Skeletal muscle satellite cell (primary cell): ENCODE data around the gene ADAM10.

Source experiments
- H3K27me3 ChIP-seq: 2 replicates; pipeline ENCODE4 v1.7.0; 2013; ENCODE audit warnings: low read length; ENCODE audit not compliant: control insufficient read depth, insufficient read depth
- H3K36me3 ChIP-seq: 2 replicates; pipeline ENCODE4 v1.7.0; 2013; ENCODE audit warnings: mild to moderate bottlenecking, control low read depth, low read length; ENCODE audit not compliant: insufficient read depth
- H3K4me1 ChIP-seq: 2 replicates; pipeline ENCODE4 v1.7.0; 2013; ENCODE audit warnings: low read length; ENCODE audit not compliant: control insufficient read depth, insufficient read depth
- H3K4me2 ChIP-seq: 2 replicates; pipeline ENCODE4 v1.7.0; 2013; ENCODE audit warnings: mild to moderate bottlenecking, low read length
- H3K4me3 ChIP-seq: 2 replicates; pipeline ENCODE4 v1.7.0; 2013; ENCODE audit warnings: low read length
- H3K9ac ChIP-seq: 2 replicates; pipeline ENCODE4 v1.7.0; 2013; ENCODE audit warnings: mild to moderate bottlenecking, low read depth, low read length, moderate library complexity
- H3K9me3 ChIP-seq: replicated peaks from 2 replicates; pipeline ENCODE4 v1.7.0; 2013; ENCODE audit warnings: mild to moderate bottlenecking, control low read depth, low read length

Gene ADAM10

DNA sequence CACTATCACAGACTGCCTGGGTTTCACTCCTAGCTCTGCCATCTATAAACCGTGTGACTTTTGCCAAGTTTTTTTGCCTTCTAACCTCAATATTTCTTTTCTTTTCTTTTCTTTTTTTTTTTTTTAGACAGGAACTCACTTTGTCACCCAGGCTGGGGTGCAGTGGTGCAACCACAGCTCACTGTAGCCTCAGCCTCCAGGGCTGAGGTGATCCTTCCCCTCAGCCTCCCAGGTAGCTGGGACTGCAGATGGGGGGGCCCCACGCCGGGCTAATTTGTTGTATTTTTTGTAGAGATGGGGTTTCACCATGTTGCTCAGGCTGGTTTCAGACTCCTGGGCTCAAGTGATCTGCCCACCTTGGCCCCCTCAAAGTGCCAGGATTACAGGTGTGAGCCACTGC, 3.2 kb upstream of the ADAM10 start:
- Histone ChIP-seq H3K4me1 (peaks cover 7% of the 10 kb centered on the region), H3K9me3 (no peaks in the 10 kb centered on the region), H3K4me3 (no peak overlapping the region), H3K4me2 (no peak overlapping the region), H3K27me3 (no peaks in the 10 kb centered on the region), H3K9ac (no peak overlapping the region), H3K36me3 (no peaks in the 10 kb centered on the region)

GRCh38 chr15:58748852-58749531, 515 bp downstream of the ADAM10 start:
- H3K9ac ChIP-seq, result peak overlapping the region; percentile 97
- H3K4me2 ChIP-seq, result peak overlapping the region; percentile 76
- peak overlapping the region; percentile 99 for H3K4me3 ChIP-seq
- no peaks in the 10 kb centered on the region for H3K9me3 ChIP-seq
- H3K27me3 ChIP-seq, result no peaks in the 10 kb centered on the region
- no peaks in the 10 kb centered on the region for H3K36me3 ChIP-seq
- H3K4me1 ChIP-seq, result peaks cover 23% of the 10 kb centered on the region

GRCh38 chr15:58748040-58748851, 1.3 kb downstream of the ADAM10 start:
- H3K36me3 ChIP-seq, result no peaks in the 10 kb centered on the region
- H3K9ac ChIP-seq, result peak overlapping the region; percentile 97
- no peaks in the 10 kb centered on the region for H3K27me3 ChIP-seq
- H3K4me3 ChIP-seq, result peak overlapping the region; percentile 99
- no peaks in the 10 kb centered on the region for H3K9me3 ChIP-seq
- peaks cover 23% of the 10 kb centered on the region for H3K4me1 ChIP-seq
- H3K4me2 ChIP-seq, result peak overlapping the region; percentile 76

GRCh38 chr15:58746174-58746573, 3.3 kb downstream of the ADAM10 start:
- H3K27me3 ChIP-seq, result no peaks in the 10 kb centered on the region
- no peaks in the 10 kb centered on the region for H3K36me3 ChIP-seq
- H3K4me2 ChIP-seq, result peak overlapping the region; percentile 76
- peaks cover 35% of the 10 kb centered on the region for H3K4me1 ChIP-seq
- no peak overlapping the region for H3K4me3 ChIP-seq
- H3K9ac ChIP-seq, result no peak overlapping the region
- no peaks in the 10 kb centered on the region for H3K9me3 ChIP-seq

DNA sequence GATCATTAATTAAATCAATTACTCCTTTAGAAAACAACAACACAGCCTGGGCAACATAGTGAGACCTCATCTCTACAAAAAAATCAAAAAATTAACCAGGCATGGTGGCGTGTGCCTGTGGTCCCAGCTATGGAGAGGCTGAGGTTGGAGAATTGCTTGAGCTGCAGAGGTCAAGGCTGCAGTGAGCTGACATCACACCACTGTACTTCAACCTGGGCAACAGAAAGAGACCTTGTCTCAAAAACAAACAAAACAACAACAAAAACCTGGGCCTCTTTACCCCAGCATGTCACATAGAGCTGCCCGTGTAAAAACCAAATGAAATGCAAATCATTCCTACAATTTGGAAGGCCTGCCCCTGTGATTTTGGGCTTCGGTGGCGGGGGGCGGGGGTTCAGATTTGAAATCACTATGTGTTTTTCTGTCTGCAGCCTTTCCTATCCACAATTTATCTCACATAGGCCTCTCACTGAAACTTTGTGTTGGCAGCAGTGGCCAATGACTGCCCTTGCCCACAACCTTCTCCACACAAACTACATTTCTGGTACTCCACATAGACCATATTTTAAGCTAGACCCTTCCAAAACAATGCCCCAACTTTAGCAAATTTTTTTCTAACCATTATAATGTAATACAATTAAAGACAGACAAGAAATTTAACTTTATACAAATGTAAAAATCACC, 6.5 kb downstream of the ADAM10 start:
- Histone ChIP-seq H3K36me3 (no peaks in the 10 kb centered on the region), H3K9ac (peak overlapping the region; percentile 23), H3K9me3 (no peaks in the 10 kb centered on the region), H3K4me3 (no peak overlapping the region), H3K4me2 (peak overlapping the region; percentile 29), H3K4me1 (peaks cover 37% of the 10 kb centered on the region), H3K27me3 (no peaks in the 10 kb centered on the region)

- H3K4me2 ChIP-seq, result peak overlapping the region; percentile 29
- H3K36me3 ChIP-seq, result no peaks in the 10 kb centered on the region
- H3K9me3 ChIP-seq, result no peaks in the 10 kb centered on the region
- H3K27me3 ChIP-seq, result no peaks in the 10 kb centered on the region
- H3K9ac ChIP-seq, result peak overlapping the region; percentile 23
- H3K4me1 ChIP-seq, result peaks cover 39% of the 10 kb centered on the region
- no peak overlapping the region for H3K4me3 ChIP-seq
Observed at GRCh38 chr15:58742022-58742813, 7.3 kb downstream of the ADAM10 start.

DNA sequence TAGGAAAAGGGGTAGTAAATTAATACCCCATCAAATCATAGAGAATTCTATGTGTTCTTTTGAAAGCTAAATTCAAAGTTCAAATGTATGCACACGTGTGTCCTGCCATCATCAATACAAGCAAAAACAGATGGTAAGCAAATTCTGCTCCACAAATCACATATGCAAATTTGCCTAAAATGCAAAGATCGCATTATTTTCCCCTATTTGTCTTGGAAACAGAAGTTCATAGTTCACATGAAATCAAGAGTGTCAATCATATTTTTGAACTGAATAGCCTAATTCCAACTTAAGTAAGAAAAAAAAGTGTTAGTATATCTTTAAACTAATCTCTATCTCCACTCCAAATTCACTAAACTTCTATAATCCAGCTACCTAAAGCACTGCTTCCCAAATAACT, 8.5 kb downstream of the ADAM10 start:
- Histone ChIP-seq H3K9ac (no peak overlapping the region), H3K36me3 (no peaks in the 10 kb centered on the region), H3K27me3 (no peaks in the 10 kb centered on the region), H3K4me3 (no peak overlapping the region), H3K4me2 (no peak overlapping the region), H3K4me1 (peaks cover 30% of the 10 kb centered on the region), H3K9me3 (no peaks in the 10 kb centered on the region)

- Histone ChIP-seq H3K9ac (no peak overlapping the region), H3K4me3 (no peak overlapping the region), H3K27me3 (no peaks in the 10 kb centered on the region), H3K4me2 (no peak overlapping the region), H3K36me3 (no peaks in the 10 kb centered on the region), H3K9me3 (no peaks in the 10 kb centered on the region), H3K4me1 (peaks cover 27% of the 10 kb centered on the region)
Observed at GRCh38 chr15:58740436-58740835, 9.1 kb downstream of the ADAM10 start.

DNA sequence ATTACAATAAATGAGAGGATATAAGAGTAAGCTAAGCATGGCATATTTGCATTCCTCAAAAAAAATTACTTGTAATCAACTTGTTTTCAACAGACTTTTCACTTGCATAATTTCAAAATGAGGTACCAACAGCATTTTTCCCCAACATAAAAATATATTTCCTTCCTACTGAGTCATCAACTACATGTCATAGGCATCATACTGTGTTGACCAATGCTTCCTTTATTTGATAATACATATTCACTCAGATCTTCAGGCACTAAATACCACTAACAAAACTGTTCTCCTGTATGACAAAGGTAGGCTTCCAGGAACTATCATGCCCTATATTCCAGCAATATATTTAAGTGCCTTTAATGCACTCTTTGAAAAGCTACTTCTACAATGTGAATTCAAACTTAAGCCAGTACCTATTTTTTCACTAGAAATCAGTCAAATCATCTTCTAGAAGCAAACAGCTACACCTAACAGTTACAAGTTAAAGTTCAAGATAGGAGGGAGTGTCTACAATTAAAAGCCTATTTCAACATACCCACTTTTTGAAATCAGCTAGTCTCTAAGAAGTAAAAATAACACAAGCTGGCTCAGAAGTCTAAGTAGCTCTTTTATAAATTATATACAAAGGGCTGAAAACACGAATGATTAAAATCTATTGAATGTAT, 11.3 kb downstream of the ADAM10 start:
- Histone ChIP-seq H3K9ac (no peak overlapping the region), H3K4me1 (peaks cover 27% of the 10 kb centered on the region), H3K4me3 (no peak overlapping the region), H3K27me3 (no peaks in the 10 kb centered on the region), H3K4me2 (no peak overlapping the region), H3K9me3 (no peaks in the 10 kb centered on the region), H3K36me3 (no peaks in the 10 kb centered on the region)

DNA sequence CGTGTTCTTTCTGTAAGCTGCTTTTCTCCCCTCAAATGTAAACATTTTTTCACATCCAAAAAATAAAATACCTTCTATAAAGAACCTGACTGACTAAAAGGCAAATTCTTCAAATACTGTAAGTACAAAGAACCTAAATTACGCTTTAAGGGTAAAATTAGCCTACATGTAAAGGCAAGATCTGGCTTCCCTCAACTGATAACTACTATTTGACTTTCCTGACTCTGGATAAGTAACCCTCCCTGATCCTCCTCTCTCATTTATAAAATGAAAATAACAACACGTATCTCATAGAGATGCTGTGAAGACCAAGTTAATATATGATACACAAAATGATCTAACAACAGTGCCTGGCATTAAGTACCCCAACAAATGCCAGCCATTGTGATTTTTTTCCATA, 12.2 kb downstream of the ADAM10 start:
- Histone ChIP-seq H3K4me1 (peaks cover 21% of the 10 kb centered on the region), H3K27me3 (no peaks in the 10 kb centered on the region), H3K4me3 (no peak overlapping the region), H3K4me2 (no peak overlapping the region), H3K9ac (no peak overlapping the region), H3K36me3 (no peaks in the 10 kb centered on the region), H3K9me3 (no peaks in the 10 kb centered on the region)
